HEK293 (cell line): ENCODE data around the gene COPZ1.
A peak's percentile ranks its signal among the peaks of the same experiment; 100 is the strongest.

Experiments used
- BCL11A ChIP-seq: fragments of 450-650 bp; formaldehyde crosslinking; IDR thresholded peaks from 2 replicates; pipeline ENCODE4 v1.5.1; 2016; ENCODE audit warnings: low read depth, missing biosample characterization, missing genetic modification characterization
- EGR2 ChIP-seq: fragments of 450-650 bp; formaldehyde crosslinking; IDR thresholded peaks from 2 replicates; pipeline ENCODE4 v1.5.1; 2016; ENCODE audit warnings: low read depth, missing biosample characterization, missing genetic modification characterization
- GFI1B ChIP-seq: fragments of 450-650 bp; formaldehyde crosslinking; IDR thresholded peaks from 2 replicates; pipeline ENCODE4 v1.5.1; 2016; ENCODE audit warnings: missing biosample characterization, missing genetic modification characterization
- GLIS2 ChIP-seq: fragments of 450-650 bp; formaldehyde crosslinking; IDR thresholded peaks from 2 replicates; pipeline ENCODE4 v1.5.1; 2016; ENCODE audit warnings: missing biosample characterization, missing genetic modification characterization
- OSR2 ChIP-seq: fragments of 450-650 bp; formaldehyde crosslinking; IDR thresholded peaks from 2 replicates; pipeline ENCODE4 v1.5.1; 2016; ENCODE audit warnings: missing biosample characterization, missing genetic modification characterization
- SETDB1 ChIP-seq: IDR thresholded peaks from one replicate; pipeline ENCODE4 v1.6.1; 2017; ENCODE audit warnings: mild to moderate bottlenecking, low read length, moderate library complexity, mixed read lengths; ENCODE audit not compliant: insufficient read length
- ZFHX2 ChIP-seq: fragments of 450-650 bp; formaldehyde crosslinking; conservative IDR thresholded peaks from 2 replicates; pipeline ENCODE4 v1.5.1; 2016; ENCODE audit warnings: missing biosample characterization, missing genetic modification characterization
- ZFP37 ChIP-seq: fragments of 450-650 bp; formaldehyde crosslinking; IDR thresholded peaks from 2 replicates; pipeline ENCODE4 v1.5.1; 2016; ENCODE audit warnings: missing biosample characterization, missing genetic modification characterization
- ZFP41 ChIP-seq: fragments of 450-650 bp; formaldehyde crosslinking; IDR thresholded peaks from 2 replicates; pipeline ENCODE4 v1.5.1; 2016; ENCODE audit warnings: missing biosample characterization, missing genetic modification characterization, borderline replicate concordance
- ZFP69B ChIP-seq: fragments of 450-650 bp; formaldehyde crosslinking; IDR thresholded peaks from 2 replicates; pipeline ENCODE4 v1.5.1; 2016; ENCODE audit warnings: missing biosample characterization, missing genetic modification characterization
- ZNF146 ChIP-seq: fragments of 450-650 bp; formaldehyde crosslinking; IDR thresholded peaks from 2 replicates; pipeline ENCODE4 v1.5.1; 2016; ENCODE audit warnings: missing biosample characterization, missing genetic modification characterization
- ZNF157 ChIP-seq: fragments of 450-650 bp; formaldehyde crosslinking; IDR thresholded peaks from 2 replicates; pipeline ENCODE4 v1.5.1; 2016; ENCODE audit warnings: missing biosample characterization, missing genetic modification characterization
- ZNF174 ChIP-seq: fragments of 450-650 bp; formaldehyde crosslinking; IDR thresholded peaks from 2 replicates; pipeline ENCODE4 v1.5.0; 2017; ENCODE audit warnings: missing biosample characterization, mild to moderate bottlenecking, missing genetic modification characterization
- ZNF211 ChIP-seq: fragments of 450-650 bp; formaldehyde crosslinking; IDR thresholded peaks from 2 replicates; pipeline ENCODE4 v1.5.1; 2016; ENCODE audit warnings: low read depth, missing biosample characterization, missing genetic modification characterization
- ZNF391 ChIP-seq: fragments of 450-650 bp; formaldehyde crosslinking; IDR thresholded peaks from 2 replicates; pipeline ENCODE4 v1.5.1; 2016; ENCODE audit warnings: low read depth, missing biosample characterization, missing genetic modification characterization, borderline replicate concordance
- ZNF394 ChIP-seq: fragments of 450-650 bp; formaldehyde crosslinking; IDR thresholded peaks from 2 replicates; pipeline ENCODE4 v1.5.1; 2016; ENCODE audit warnings: missing biosample characterization, missing genetic modification characterization, mild to moderate bottlenecking, moderate library complexity, borderline replicate concordance
- ZNF404 ChIP-seq: fragments of 450-650 bp; formaldehyde crosslinking; IDR thresholded peaks from 2 replicates; pipeline ENCODE4 v1.5.1; 2017; ENCODE audit warnings: missing biosample characterization, missing genetic modification characterization
- ZNF529 ChIP-seq: fragments of 450-650 bp; formaldehyde crosslinking; IDR thresholded peaks from 2 replicates; pipeline ENCODE4 v1.5.1; 2017; ENCODE audit warnings: missing genetic modification characterization, missing biosample characterization; ENCODE audit not compliant: insufficient replicate concordance
- ZNF664 ChIP-seq: fragments of 450-650 bp; formaldehyde crosslinking; IDR thresholded peaks from 2 replicates; pipeline ENCODE4 v1.5.1; 2016; ENCODE audit warnings: missing biosample characterization, missing genetic modification characterization
- ZNF670 ChIP-seq: fragments of 450-650 bp; formaldehyde crosslinking; IDR thresholded peaks from 2 replicates; pipeline ENCODE4 v1.5.1; 2016; ENCODE audit warnings: missing biosample characterization, missing genetic modification characterization, low read depth
- ZNF707 ChIP-seq: fragments of 450-650 bp; formaldehyde crosslinking; IDR thresholded peaks from 2 replicates; pipeline ENCODE4 v1.5.1; 2016; ENCODE audit warnings: missing biosample characterization, missing genetic modification characterization
- ZNF76 ChIP-seq: fragments of 450-650 bp; formaldehyde crosslinking; IDR thresholded peaks from 2 replicates; pipeline ENCODE4; 2016; ENCODE audit warnings: low read depth, missing biosample characterization, missing genetic modification characterization, borderline replicate concordance
- ZNF837 ChIP-seq: fragments of 450-650 bp; formaldehyde crosslinking; IDR thresholded peaks from 2 replicates; pipeline ENCODE4 v1.5.1; 2016; ENCODE audit warnings: missing biosample characterization, missing genetic modification characterization
- ZSCAN16 ChIP-seq: fragments of 450-650 bp; formaldehyde crosslinking; IDR thresholded peaks from 2 replicates; pipeline ENCODE4 v1.5.1; 2016; ENCODE audit warnings: missing biosample characterization, missing genetic modification characterization
- TF ChIP-seq, protein P1 (sequence below): fragments of 450-650 bp; formaldehyde crosslinking; IDR thresholded peaks from 2 replicates; pipeline ENCODE4 v1.5.1; 2016; ENCODE audit warnings: missing biosample characterization, missing genetic modification characterization
- TF ChIP-seq, protein P2 (sequence below): fragments of 450-650 bp; formaldehyde crosslinking; IDR thresholded peaks from 2 replicates; pipeline ENCODE4 v1.5.1; 2016; ENCODE audit warnings: missing biosample characterization, missing genetic modification characterization
- TF ChIP-seq, protein P3 (sequence below): fragments of 450-650 bp; formaldehyde crosslinking; IDR thresholded peaks from 2 replicates; pipeline ENCODE4 v1.5.1; 2016; ENCODE audit warnings: missing biosample characterization, missing genetic modification characterization, borderline replicate concordance
- TF ChIP-seq, protein P4 (sequence below): fragments of 450-650 bp; formaldehyde crosslinking; IDR thresholded peaks from 2 replicates; pipeline ENCODE4 v1.5.1; 2017; ENCODE audit warnings: missing biosample characterization, missing genetic modification characterization
- TF ChIP-seq, protein P5 (sequence below): fragments of 450-650 bp; formaldehyde crosslinking; IDR thresholded peaks from 2 replicates; pipeline ENCODE4 v1.5.1; 2016; ENCODE audit warnings: missing biosample characterization, missing genetic modification characterization

COPZ1 gene

DNA sequence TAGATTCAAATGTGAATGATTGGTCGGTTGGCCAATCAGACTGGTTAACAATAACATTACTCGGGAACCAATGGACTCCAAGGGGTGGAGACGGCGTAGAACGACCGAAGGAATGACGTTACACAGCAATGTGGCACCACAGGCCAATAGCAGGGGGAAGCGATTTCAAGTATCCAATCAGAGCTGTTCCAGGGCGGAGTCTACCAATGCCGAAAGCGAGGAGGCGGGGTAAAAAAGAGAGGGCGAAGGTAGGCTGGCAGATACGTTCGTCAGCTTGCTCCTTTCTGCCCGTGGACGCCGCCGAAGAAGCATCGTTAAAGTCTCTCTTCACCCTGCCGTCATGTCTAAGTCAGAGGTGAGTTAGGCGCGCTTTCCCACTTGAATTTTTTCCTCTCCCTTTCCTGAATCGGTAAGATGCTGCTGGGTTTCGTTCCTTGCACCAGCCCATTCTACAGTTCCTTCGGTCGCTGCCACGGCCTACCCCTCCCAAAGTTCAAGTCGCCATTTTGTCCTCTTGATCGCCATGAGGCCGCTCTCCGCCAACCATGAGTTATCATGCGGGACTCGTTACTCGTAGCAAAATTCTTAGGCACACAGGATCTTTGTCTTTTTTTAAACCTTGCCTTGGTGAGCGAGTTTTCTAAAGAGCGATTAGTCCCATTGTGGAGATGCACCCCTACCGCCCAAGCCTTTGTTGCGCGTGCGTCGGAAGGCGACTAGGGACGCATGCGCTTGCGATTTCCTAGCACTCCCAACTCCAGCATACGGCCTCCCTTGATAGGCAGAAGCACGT, 44.3 kb upstream of the COPZ1 start, which contains the start of gene HNRNPA1 (continued):
- TF ChIP-seq ZNF664 (tag by site-specific recombination) (peak; percentile 23; the same call in 1 of the 2 replicates), GFI1B (tag by site-specific recombination) (no peak), ZFP69B (tag by site-specific recombination) (0 out of 2 replicates have a peak, but pooled peaks have one; percentile 56), GLIS2 (tag by site-specific recombination) (no peak), ZNF211 (tag by site-specific recombination) (no peak), ZFP41 (tag by site-specific recombination) (no peak), ZNF837 (tag by site-specific recombination) (no peak), ZNF394 (tag by site-specific recombination) (peak; percentile 76), OSR2 (tag by site-specific recombination) (no peak), ZNF174 (tag by site-specific recombination) (no peak), ZSCAN16 (tag by site-specific recombination) (no peak), ZFP37 (tag by site-specific recombination) (peak; percentile 93), SETDB1 (no peak), ZNF391 (tag by site-specific recombination) (peak; percentile 91), BCL11A (tag by site-specific recombination) (no peak), ZFHX2 (tag by site-specific recombination) (no peak; the same call in 1 of the 2 replicates), ZNF76 (tag by site-specific recombination) (no peak), ZNF157 (tag by site-specific recombination) (no peak), EGR2 (no peak), ZNF670 (no peak), ZNF707 (no peak), ZNF529 (no peak), ZNF404 (tag by site-specific recombination) (no peak), ZNF146 (tag by site-specific recombination) (peak; percentile 64)
- TF ChIP-seq, protein P1, sequence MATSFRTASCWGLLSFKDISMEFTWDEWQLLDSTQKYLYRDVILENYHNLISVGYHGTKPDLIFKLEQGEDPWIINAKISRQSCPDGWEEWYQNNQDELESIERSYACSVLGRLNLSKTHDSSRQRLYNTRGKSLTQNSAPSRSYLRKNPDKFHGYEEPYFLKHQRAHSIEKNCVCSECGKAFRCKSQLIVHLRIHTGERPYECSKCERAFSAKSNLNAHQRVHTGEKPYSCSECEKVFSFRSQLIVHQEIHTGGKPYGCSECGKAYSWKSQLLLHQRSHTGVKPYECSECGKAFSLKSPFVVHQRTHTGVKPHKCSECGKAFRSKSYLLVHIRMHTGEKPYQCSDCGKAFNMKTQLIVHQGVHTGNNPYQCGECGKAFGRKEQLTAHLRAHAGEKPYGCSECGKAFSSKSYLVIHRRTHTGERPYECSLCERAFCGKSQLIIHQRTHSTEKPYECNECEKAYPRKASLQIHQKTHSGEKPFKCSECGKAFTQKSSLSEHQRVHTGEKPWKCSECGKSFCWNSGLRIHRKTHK (tag by site-specific recombination), result no peak
- TF ChIP-seq, protein P2, sequence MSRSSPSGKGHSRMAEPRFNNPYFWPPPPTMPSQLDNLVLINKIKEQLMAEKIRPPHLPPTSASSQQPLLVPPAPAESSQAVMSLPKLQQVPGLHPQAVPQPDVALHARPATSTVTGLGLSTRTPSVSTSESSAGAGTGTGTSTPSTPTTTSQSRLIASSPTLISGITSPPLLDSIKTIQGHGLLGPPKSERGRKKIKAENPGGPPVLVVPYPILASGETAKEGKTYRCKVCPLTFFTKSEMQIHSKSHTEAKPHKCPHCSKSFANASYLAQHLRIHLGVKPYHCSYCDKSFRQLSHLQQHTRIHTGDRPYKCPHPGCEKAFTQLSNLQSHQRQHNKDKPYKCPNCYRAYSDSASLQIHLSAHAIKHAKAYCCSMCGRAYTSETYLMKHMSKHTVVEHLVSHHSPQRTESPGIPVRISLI (tag by site-specific recombination), result no peak
- TF ChIP-seq, protein P3, sequence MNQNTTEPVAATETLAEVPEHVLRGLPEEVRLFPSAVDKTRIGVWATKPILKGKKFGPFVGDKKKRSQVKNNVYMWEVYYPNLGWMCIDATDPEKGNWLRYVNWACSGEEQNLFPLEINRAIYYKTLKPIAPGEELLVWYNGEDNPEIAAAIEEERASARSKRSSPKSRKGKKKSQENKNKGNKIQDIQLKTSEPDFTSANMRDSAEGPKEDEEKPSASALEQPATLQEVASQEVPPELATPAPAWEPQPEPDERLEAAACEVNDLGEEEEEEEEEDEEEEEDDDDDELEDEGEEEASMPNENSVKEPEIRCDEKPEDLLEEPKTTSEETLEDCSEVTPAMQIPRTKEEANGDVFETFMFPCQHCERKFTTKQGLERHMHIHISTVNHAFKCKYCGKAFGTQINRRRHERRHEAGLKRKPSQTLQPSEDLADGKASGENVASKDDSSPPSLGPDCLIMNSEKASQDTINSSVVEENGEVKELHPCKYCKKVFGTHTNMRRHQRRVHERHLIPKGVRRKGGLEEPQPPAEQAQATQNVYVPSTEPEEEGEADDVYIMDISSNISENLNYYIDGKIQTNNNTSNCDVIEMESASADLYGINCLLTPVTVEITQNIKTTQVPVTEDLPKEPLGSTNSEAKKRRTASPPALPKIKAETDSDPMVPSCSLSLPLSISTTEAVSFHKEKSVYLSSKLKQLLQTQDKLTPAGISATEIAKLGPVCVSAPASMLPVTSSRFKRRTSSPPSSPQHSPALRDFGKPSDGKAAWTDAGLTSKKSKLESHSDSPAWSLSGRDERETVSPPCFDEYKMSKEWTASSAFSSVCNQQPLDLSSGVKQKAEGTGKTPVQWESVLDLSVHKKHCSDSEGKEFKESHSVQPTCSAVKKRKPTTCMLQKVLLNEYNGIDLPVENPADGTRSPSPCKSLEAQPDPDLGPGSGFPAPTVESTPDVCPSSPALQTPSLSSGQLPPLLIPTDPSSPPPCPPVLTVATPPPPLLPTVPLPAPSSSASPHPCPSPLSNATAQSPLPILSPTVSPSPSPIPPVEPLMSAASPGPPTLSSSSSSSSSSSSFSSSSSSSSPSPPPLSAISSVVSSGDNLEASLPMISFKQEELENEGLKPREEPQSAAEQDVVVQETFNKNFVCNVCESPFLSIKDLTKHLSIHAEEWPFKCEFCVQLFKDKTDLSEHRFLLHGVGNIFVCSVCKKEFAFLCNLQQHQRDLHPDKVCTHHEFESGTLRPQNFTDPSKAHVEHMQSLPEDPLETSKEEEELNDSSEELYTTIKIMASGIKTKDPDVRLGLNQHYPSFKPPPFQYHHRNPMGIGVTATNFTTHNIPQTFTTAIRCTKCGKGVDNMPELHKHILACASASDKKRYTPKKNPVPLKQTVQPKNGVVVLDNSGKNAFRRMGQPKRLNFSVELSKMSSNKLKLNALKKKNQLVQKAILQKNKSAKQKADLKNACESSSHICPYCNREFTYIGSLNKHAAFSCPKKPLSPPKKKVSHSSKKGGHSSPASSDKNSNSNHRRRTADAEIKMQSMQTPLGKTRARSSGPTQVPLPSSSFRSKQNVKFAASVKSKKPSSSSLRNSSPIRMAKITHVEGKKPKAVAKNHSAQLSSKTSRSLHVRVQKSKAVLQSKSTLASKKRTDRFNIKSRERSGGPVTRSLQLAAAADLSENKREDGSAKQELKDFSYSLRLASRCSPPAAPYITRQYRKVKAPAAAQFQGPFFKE (tag by site-specific recombination), result no peak
- TF ChIP-seq, protein P4, sequence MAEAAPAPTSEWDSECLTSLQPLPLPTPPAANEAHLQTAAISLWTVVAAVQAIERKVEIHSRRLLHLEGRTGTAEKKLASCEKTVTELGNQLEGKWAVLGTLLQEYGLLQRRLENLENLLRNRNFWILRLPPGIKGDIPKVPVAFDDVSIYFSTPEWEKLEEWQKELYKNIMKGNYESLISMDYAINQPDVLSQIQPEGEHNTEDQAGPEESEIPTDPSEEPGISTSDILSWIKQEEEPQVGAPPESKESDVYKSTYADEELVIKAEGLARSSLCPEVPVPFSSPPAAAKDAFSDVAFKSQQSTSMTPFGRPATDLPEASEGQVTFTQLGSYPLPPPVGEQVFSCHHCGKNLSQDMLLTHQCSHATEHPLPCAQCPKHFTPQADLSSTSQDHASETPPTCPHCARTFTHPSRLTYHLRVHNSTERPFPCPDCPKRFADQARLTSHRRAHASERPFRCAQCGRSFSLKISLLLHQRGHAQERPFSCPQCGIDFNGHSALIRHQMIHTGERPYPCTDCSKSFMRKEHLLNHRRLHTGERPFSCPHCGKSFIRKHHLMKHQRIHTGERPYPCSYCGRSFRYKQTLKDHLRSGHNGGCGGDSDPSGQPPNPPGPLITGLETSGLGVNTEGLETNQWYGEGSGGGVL (tag by site-specific recombination), result no peak
- TF ChIP-seq, protein P5, sequence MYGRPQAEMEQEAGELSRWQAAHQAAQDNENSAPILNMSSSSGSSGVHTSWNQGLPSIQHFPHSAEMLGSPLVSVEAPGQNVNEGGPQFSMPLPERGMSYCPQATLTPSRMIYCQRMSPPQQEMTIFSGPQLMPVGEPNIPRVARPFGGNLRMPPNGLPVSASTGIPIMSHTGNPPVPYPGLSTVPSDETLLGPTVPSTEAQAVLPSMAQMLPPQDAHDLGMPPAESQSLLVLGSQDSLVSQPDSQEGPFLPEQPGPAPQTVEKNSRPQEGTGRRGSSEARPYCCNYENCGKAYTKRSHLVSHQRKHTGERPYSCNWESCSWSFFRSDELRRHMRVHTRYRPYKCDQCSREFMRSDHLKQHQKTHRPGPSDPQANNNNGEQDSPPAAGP (tag by site-specific recombination), result peak; percentile 84
